H1 (cell line): ENCODE measurements around the gene KRT4. TPM values are rescaled to one million over a fixed set of nuclear protein-coding genes. Genes with fewer than 3 reads are reported as not detected.

Source experiments
- CTCF ChIA-PET: fragments of 300-600 bp; sonication (Branson Sonifier 250); formaldehyde crosslinking; loops from one replicate; lab custom pipeline; 2021; ENCODE audit not compliant: partially characterized antibody; lab: Charles Lee
- POLR2A ChIA-PET: fragments of 300-600 bp; sonication (Branson Sonifier 250); formaldehyde crosslinking; loops from one replicate; lab custom pipeline; 2021; ENCODE audit warnings: inconsistent platforms; ENCODE audit not compliant: partially characterized antibody; lab: Charles Lee
- DNase-seq, 2 experiments: peaks; one replicate each; pipeline versions ENCODE4 v3.0.0 to v3.0.0-alpha.2; 2010 to 2022; ENCODE audit warnings: low spot score in 2 of 2, low read depth in 1 of 2, mixed read lengths in 1 of 2
- FAIRE-seq: peaks from 2 replicates; lab custom pipeline; 2011; peaks lifted over from hg19 to GRCh38; lab: Jason Lieb, UNC
- H2AFZ ChIP-seq: 2 replicates; pipeline ENCODE4 v1.8.1; 2012; ENCODE audit warnings: low read length, inconsistent platforms
- H2AK5ac ChIP-seq: 2 replicates; pipeline ENCODE4 v1.6.1; 2013; ENCODE audit warnings: low read depth, low read length
- H2BK120ac ChIP-seq: replicated peaks from 2 replicates; pipeline ENCODE3; 2013; ENCODE audit warnings: low read depth, low read length, inconsistent platforms
- H2BK12ac ChIP-seq: 2 replicates; pipeline ENCODE4 v1.6.1; 2013; ENCODE audit warnings: low read depth, low read length
- H2BK15ac ChIP-seq: 2 replicates; pipeline ENCODE4 v1.6.1; 2013; ENCODE audit warnings: low read length
- H2BK20ac ChIP-seq: 2 replicates; pipeline ENCODE4 v1.6.1; 2013; ENCODE audit warnings: low read length
- H2BK5ac ChIP-seq: 2 replicates; pipeline ENCODE4 v1.6.1; 2013; ENCODE audit warnings: low read depth, low read length
- H3K14ac ChIP-seq: 2 replicates; pipeline ENCODE4 v1.6.1; 2013; ENCODE audit warnings: inconsistent platforms; ENCODE audit not compliant: insufficient read length
- H3K18ac ChIP-seq: 2 replicates; pipeline ENCODE4 v1.6.1; 2013; ENCODE audit warnings: low read length; ENCODE audit errors: extremely low read depth
- H3K23ac ChIP-seq: 2 replicates; pipeline ENCODE4 v1.6.1; 2013; ENCODE audit warnings: inconsistent platforms; ENCODE audit not compliant: insufficient read length
- H3K23me2 ChIP-seq: 2 replicates; pipeline ENCODE4 v1.6.1; 2013; ENCODE audit warnings: low read depth, low read length
- H3K27ac ChIP-seq: 2 replicates; pipeline ENCODE4 v1.6.1; 2011; ENCODE audit warnings: low read depth, low read length, inconsistent platforms
- H3K27me3 ChIP-seq, 4 experiments: replicated peaks in 1 of 4; 1 replicate in 1 of 4; 2 replicates in 3 of 4; pipeline versions ENCODE4 v1.6.1 to v1.8.1; 2011 to 2013; ENCODE audit warnings: low read length in 3 of 4, mild to moderate bottlenecking in 3 of 4, inconsistent platforms in 2 of 4, mixed read lengths in 2 of 4, moderate library complexity in 1 of 4; ENCODE audit not compliant: control insufficient read depth in 3 of 4, insufficient read depth in 3 of 4; ENCODE audit errors: extremely low read depth in 1 of 4
- H3K36me3 ChIP-seq, 4 experiments: 2 replicates each; pipeline versions ENCODE4 v1.6.1 to v1.8.1; 2011 to 2013; ENCODE audit warnings: mild to moderate bottlenecking in 4 of 4, low read length in 3 of 4, moderate library complexity in 2 of 4, control low read depth in 1 of 4, inconsistent platforms in 1 of 4; ENCODE audit not compliant: insufficient read depth in 4 of 4, control insufficient read depth in 2 of 4
- H3K4ac ChIP-seq: replicated peaks from 2 replicates; pipeline ENCODE3; 2013; ENCODE audit warnings: low read length, low read depth, mixed read lengths, inconsistent platforms; ENCODE audit not compliant: insufficient read length
- H3K4me1 ChIP-seq, 4 experiments: replicated peaks in 1 of 4; 1 replicate in 1 of 4; 2 replicates in 3 of 4; pipeline versions ENCODE4 v1.6.1 to v1.8.1; 2011 to 2013; ENCODE audit warnings: low read length in 3 of 4, inconsistent platforms in 2 of 4, mixed read lengths in 1 of 4; ENCODE audit not compliant: insufficient read depth in 4 of 4, control insufficient read depth in 3 of 4
- H3K4me2 ChIP-seq, 2 experiments: 2 replicates each; pipeline versions ENCODE4 v1.6.1 to v1.8.1; 2011 to 2013; ENCODE audit warnings: low read depth in 2 of 2, low read length in 2 of 2, control low read depth in 1 of 2, inconsistent platforms in 1 of 2, mild to moderate bottlenecking in 1 of 2; ENCODE audit not compliant: insufficient read depth in 1 of 2
- H3K4me3 ChIP-seq, 4 experiments: fragments of 200-600, 300-600 bp in 1 of 4; sonication (generic), shearing (Covaris generic), sonication (Bioruptor Twin) in 1 of 4; 2 replicates each; pipeline versions ENCODE4 v1.5.1 to v1.8.1; 2011 to 2016; ENCODE audit warnings: low read length in 4 of 4, low read depth in 3 of 4, control low read depth in 2 of 4, inconsistent platforms in 2 of 4, mild to moderate bottlenecking in 2 of 4, mixed read lengths in 1 of 4, moderate library complexity in 1 of 4; ENCODE audit not compliant: insufficient read depth in 2 of 4; ENCODE audit errors: extremely low read depth in 1 of 4
- H3K56ac ChIP-seq: replicated peaks from 2 replicates; pipeline ENCODE3; 2013; ENCODE audit warnings: low read depth, mild to moderate bottlenecking, mixed read lengths, low read length, inconsistent platforms; ENCODE audit not compliant: insufficient read length
- H3K79me1 ChIP-seq: 2 replicates; pipeline ENCODE4 v1.6.1; 2013; ENCODE audit warnings: low read depth, low read length, control low read depth
- H3K79me2 ChIP-seq, 2 experiments: 2 replicates each; pipeline versions ENCODE4 v1.6.1 to v1.8.1; 2012 to 2013; ENCODE audit warnings: low read length in 2 of 2, mild to moderate bottlenecking in 2 of 2, inconsistent platforms in 1 of 2; ENCODE audit not compliant: insufficient read depth in 2 of 2, control insufficient read depth in 1 of 2
- H3K9ac ChIP-seq, 4 experiments: replicated peaks in 1 of 4; 1 replicate in 1 of 4; 2 replicates in 3 of 4; pipeline versions ENCODE4 v1.6.1 to v1.8.1; 2011 to 2013; ENCODE audit warnings: low read depth in 3 of 4, low read length in 3 of 4, control low read depth in 2 of 4, mild to moderate bottlenecking in 2 of 4, moderate library complexity in 2 of 4, inconsistent platforms in 1 of 4; ENCODE audit errors: extremely low read depth in 1 of 4
- H3K9me3 ChIP-seq, 2 experiments: 2 replicates each; pipeline versions ENCODE4 v1.6.1 to v1.8.1; 2012 to 2013; ENCODE audit warnings: mild to moderate bottlenecking in 2 of 2, moderate library complexity in 2 of 2, control low read depth in 1 of 2, inconsistent platforms in 1 of 2, low read depth in 1 of 2, low read length in 1 of 2, mixed read lengths in 1 of 2; ENCODE audit not compliant: insufficient read depth in 2 of 2
- H4K20me1 ChIP-seq, 2 experiments: replicated peaks in 1 of 2; 2 replicates each; pipeline versions ENCODE3 to v1.8.1; 2011 to 2013; ENCODE audit warnings: inconsistent platforms in 2 of 2, low read length in 2 of 2, mild to moderate bottlenecking in 1 of 2; ENCODE audit not compliant: insufficient read depth in 2 of 2, control insufficient read depth in 1 of 2
- H4K5ac ChIP-seq: 2 replicates; pipeline ENCODE4 v1.6.1; 2013; ENCODE audit warnings: low read length, low read depth, mixed read lengths, inconsistent platforms; ENCODE audit not compliant: insufficient read length
- H4K8ac ChIP-seq: 2 replicates; pipeline ENCODE4 v1.8.0; 2013; ENCODE audit warnings: mild to moderate bottlenecking, moderate library complexity, low read length, inconsistent platforms; ENCODE audit not compliant: insufficient read depth; ENCODE audit errors: extremely low read depth
- H4K91ac ChIP-seq: replicated peaks from 2 replicates; pipeline ENCODE3; 2013; ENCODE audit warnings: low read length, mixed read lengths, inconsistent platforms; ENCODE audit not compliant: insufficient read length
- BRCA1 ChIP-seq: IDR thresholded peaks from 2 replicates; pipeline ENCODE4 v1.6.1; 2012; ENCODE audit warnings: low read depth, low read length, improper control_type of control experiment
- CHD2 ChIP-seq: IDR thresholded peaks from 2 replicates; pipeline ENCODE4 v1.6.1; 2012; ENCODE audit warnings: low read length, improper control_type of control experiment
- EGR1 ChIP-seq: IDR thresholded peaks from 2 replicates; pipeline ENCODE4 v1.6.1; 2011; ENCODE audit warnings: low read depth, low read length, borderline replicate concordance
- GTF2F1 ChIP-seq: IDR thresholded peaks from 2 replicates; pipeline ENCODE4 v1.6.1; 2012; ENCODE audit warnings: low read depth, low read length, improper control_type of control experiment, borderline replicate concordance
- JUND ChIP-seq: IDR thresholded peaks from 2 replicates; pipeline ENCODE4 v1.6.1; 2011; ENCODE audit warnings: mild to moderate bottlenecking, improper control_type of control experiment, low read length
- MAFK ChIP-seq: IDR thresholded peaks from 2 replicates; pipeline ENCODE4 v1.6.1; 2012; ENCODE audit warnings: low read depth, mild to moderate bottlenecking, improper control_type of control experiment, low read length
- NANOG ChIP-seq: IDR thresholded peaks from 2 replicates; pipeline ENCODE4 v1.6.1; 2011; ENCODE audit warnings: low read length, low read depth, mild to moderate bottlenecking, inconsistent platforms; ENCODE audit not compliant: insufficient read depth, poor library complexity, severe bottlenecking
- POU5F1 ChIP-seq: IDR thresholded peaks from 2 replicates; pipeline ENCODE4 v1.6.1; 2011; ENCODE audit warnings: low read depth, mild to moderate bottlenecking, low read length, moderate library complexity
- SP2 ChIP-seq: IDR thresholded peaks from 2 replicates; pipeline ENCODE4 v1.6.1; 2012; ENCODE audit warnings: mild to moderate bottlenecking, low read length, inconsistent platforms
- SUZ12 ChIP-seq: fragments of 200-600 bp; sonication (generic); IDR thresholded peaks from 2 replicates; pipeline ENCODE4 v1.6.1; 2012; ENCODE audit warnings: mild to moderate bottlenecking, inconsistent platforms, low read length, moderate library complexity, mixed read lengths
- WGBS, 2 experiments: shearing (Covaris generic) in 1 of 2; methylation state at CpG; one replicate each; pipeline versions ENCODE4 v1.1.6 to v1.1.7; 2013 to 2015; ENCODE audit warnings: low lambda C conversion rate in 2 of 2, mixed read lengths in 2 of 2, inconsistent platforms in 1 of 2, low coverage in 1 of 2, missing lambda C conversion rate in 1 of 2; ENCODE audit not compliant: insufficient replicate concordance in 2 of 2, insufficient coverage in 1 of 2, insufficient read length in 1 of 2; ENCODE audit errors: extremely low coverage in 1 of 2, missing lambda C conversion rate in 1 of 2; 5-methylcytosine and 5-hydroxymethylcytosine counted together
- polyA plus RNA-seq, 7 experiments: library from polyadenylated mRNA; depleted of rRNA in 3 of 7; stranded (reverse) in 5 of 7; unstranded in 2 of 7; fragments of >200 nt in 5 of 7; fragments of 200-250 nt in 2 of 7; gene quantifications; 1 replicate in 5 of 7; 2 replicates in 1 of 7; 4 replicates in 1 of 7; pipeline versions ENCODE4 v1.2.1 to v1.2.3, GENCODE V29; 2011 to 2013; ENCODE audit warnings: missing spikeins in 2 of 7, mixed read lengths in 2 of 7
- total RNA-seq: library from RNA; stranded (reverse); fragmentation: NEBNext Ultra II Directional; extraction: Animal tissue kit (Norgen Biotek cat#: 25700); gene quantifications from 2 replicates; pipeline ENCODE4 v1.2.1, GENCODE V29; 2021
- TF ChIP-seq, protein P1 (sequence below): IDR thresholded peaks from 2 replicates; pipeline ENCODE4 v1.6.1; 2012; ENCODE audit warnings: inconsistent platforms
- TF ChIP-seq, protein P2 (sequence below): IDR thresholded peaks from 2 replicates; pipeline ENCODE4 v1.6.1; 2012; ENCODE audit warnings: inconsistent platforms

The KRT4 gene
- total and polyA plus RNA-seq, 2 of the 8 experiments (the other 6 are each of a cell fraction or from before 2014, with no cell fraction given) = not detected

DNA sequence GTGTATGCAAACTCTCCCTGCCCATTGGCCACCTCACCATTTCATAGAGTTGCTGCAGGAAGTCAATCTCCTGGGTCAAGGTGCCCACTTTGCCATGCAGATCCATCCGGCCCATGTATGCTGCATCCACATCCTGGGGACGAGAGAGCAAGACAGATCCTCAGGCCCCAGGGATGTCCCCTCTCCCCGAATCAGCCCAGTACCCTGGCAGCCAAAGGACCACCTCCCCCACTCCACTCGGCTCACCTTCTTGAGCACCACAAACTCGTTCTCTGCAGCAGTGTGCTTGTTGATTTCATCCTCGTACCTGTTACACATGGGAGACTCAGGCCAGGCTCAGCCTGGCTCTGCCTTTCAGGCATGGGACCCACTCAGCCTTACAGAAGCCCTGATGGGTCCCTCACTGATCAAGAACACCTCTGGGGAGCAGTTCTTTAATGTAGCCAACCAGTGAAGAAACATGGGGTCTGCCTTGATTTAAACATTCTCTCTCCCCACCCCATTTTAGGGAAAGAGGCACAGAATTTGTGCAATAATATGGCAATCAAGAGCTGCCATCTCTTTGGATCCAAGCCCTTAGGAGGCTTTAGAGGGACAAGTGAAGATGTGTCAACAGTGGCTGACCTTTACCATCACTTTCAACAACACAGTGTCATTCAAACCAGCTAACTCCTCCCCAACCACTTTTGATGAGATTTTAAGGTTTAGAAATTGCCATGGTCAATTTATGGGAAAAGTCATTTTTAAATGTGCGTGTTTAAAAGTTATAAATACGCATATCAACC lies 16.3 kb upstream of the KRT4 start:
- Histone ChIP-seq H3K56ac (no peak overlapping the region), H4K91ac (no peak overlapping the region), H3K23ac (no peak overlapping the region), H3K23me2 (no peaks in the 10 kb centered on the region), H3K79me1 (no peaks in the 10 kb centered on the region), H2AFZ (no peak overlapping the region), H2BK120ac (no peak overlapping the region), H3K9me3 (no peaks in the 10 kb centered on the region), H4K8ac (no peak overlapping the region), H3K9ac (no peak overlapping the region), H3K4ac (no peak overlapping the region), H3K18ac (no peak overlapping the region), H3K4me2 (no peak overlapping the region), H2BK20ac (no peak overlapping the region), H2BK15ac (no peak overlapping the region), H3K79me2 (no peaks in the 10 kb centered on the region), H3K27me3 (no peaks in the 10 kb centered on the region), H3K27ac (no peak overlapping the region), H3K4me3 (no peak overlapping the region), H4K5ac (no peak overlapping the region), H3K14ac (no peak overlapping the region), H2AK5ac (no peak overlapping the region), H3K36me3 (no peaks in the 10 kb centered on the region), H2BK12ac (no peak overlapping the region), H3K4me1 (no peaks in the 10 kb centered on the region; a peak in 2 of 7 replicates), H2BK5ac (no peak overlapping the region), H4K20me1 (no peaks in the 10 kb centered on the region)
- FAIRE-seq (no peak), DNase-seq (no peak)
- CTCF ChIA-PET = interaction anchor here (0.9 to 3.7 kb wide), 4 partner anchors 35 to 49 kb away, joined by 3 to 13 read pairs (median 6); no protein-coding TSS in a partner anchor
- POLR2A ChIA-PET = no interaction called here
- 82% methylated on average over 8 of the region's 8 CpGs; no CpG with 5 or more reads in 1 of the 2 experiments for WGBS, 2 experiments
- TF ChIP-seq, protein P1, sequence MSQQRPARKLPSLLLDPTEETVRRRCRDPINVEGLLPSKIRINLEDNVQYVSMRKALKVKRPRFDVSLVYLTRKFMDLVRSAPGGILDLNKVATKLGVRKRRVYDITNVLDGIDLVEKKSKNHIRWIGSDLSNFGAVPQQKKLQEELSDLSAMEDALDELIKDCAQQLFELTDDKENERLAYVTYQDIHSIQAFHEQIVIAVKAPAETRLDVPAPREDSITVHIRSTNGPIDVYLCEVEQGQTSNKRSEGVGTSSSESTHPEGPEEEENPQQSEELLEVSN = no peak
- TF ChIP-seq CHD2 = no peak
- no peak for TF ChIP-seq MAFK
- no peak for TF ChIP-seq SUZ12
- no peak for TF ChIP-seq BRCA1
- TF ChIP-seq SP2 = no peak
- no peak for TF ChIP-seq POU5F1
- TF ChIP-seq JUND = no peak
- TF ChIP-seq, protein P2, sequence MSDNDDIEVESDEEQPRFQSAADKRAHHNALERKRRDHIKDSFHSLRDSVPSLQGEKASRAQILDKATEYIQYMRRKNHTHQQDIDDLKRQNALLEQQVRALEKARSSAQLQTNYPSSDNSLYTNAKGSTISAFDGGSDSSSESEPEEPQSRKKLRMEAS = no peak
- TF ChIP-seq EGR1 = no peak
- TF ChIP-seq NANOG = no peak
- TF ChIP-seq GTF2F1 = no peak
